Bronchial smooth muscle cell (primary cell): ENCODE measurements around the gene CCSAP. TPM values are rescaled to one million over a fixed set of nuclear protein-coding genes. Genes with fewer than 3 reads are reported as not detected.

ENCODE experiments used
- total RNA-seq: library from RNA; depleted of rRNA; stranded (reverse); fragments of >200 nt; gene quantifications from 2 replicates; pipeline ENCODE4 v1.2.1, GENCODE V29; 2014

Gene CCSAP, protein sequence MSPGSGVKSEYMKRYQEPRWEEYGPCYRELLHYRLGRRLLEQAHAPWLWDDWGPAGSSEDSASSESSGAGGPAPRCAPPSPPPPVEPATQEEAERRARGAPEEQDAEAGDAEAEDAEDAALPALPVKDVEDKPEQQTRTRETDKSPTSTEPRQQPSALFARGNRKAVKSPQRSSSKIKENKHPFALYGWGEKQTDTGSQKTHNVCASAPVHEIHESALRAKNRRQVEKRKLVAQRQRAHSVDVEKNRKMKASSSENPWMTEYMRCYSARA
- 2.1 and 3.3 TPM in 2 replicates for total RNA-seq

DNA sequence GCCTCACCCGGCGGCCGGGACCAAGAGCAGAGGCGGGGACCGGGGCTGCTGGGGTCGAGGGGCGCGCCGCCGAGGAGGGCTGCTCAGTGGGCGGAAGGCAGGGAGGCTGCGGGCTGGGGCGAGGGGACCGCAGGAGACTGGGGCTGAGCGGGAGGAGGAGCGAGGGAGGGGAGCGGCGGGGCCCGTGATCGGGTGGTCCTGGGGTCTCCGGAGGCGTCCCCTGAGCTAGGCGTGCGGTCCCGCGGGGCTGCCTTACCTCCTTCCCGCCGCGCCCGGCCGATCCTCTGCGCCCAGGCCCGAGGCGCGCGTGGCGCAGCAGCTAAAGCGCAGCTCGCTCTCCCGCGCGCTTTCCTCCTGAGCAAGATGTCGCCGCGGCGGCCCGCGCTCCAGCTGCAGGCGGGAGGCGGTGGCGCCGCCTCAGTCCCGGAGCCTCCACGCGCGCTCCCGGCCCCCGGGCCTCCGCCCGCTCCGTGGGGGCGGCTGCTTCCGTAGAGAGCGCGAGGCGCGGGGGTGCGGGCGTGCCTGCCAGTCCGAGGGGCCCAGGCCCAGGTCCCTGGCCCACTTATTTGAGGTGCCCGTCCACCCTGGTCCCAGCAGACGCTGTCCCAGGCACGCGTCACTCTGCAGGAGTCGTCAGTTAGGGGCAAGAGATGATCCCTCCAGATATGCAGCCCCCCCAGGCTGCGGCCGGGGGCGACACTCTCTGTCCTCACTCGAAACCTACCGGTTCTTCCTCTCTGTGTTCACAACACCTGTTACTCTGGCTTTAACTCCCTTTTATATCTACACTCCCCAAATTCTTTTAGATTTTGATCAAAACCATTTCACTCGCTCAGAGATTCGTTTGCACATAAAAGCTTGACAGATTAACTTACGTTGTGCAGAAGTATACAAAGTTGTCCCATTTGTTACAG lies at the start of gene CCSAP:
Gene CCSAP (minus strand): TSS at position 392 of the 914 bp plus-strand sequence. CDS start 582 bp downstream, outside the sequence.

Other genes starting within 250 kb of the CCSAP start
- gene RAB4A, start 71.9 kb downstream of the CCSAP start, total RNA-seq, result 27.4 and 27.9 TPM in 2 replicates
- not detected in 2 replicates for gene ACTA1, start 91.0 kb upstream of the CCSAP start, total RNA-seq
- gene NUP133, start 165.3 kb upstream of the CCSAP start, total RNA-seq, result 22.0 and 27.3 TPM in 2 replicates
- 5.8 and 8.2 TPM in 2 replicates for gene ABCB10, start 215.7 kb upstream of the CCSAP start, total RNA-seq